Measurements from ENCODE around the gene SGCD.
A peak's percentile ranks its signal among the peaks of the same experiment; 100 is the strongest.

The SGCD gene

DNA sequence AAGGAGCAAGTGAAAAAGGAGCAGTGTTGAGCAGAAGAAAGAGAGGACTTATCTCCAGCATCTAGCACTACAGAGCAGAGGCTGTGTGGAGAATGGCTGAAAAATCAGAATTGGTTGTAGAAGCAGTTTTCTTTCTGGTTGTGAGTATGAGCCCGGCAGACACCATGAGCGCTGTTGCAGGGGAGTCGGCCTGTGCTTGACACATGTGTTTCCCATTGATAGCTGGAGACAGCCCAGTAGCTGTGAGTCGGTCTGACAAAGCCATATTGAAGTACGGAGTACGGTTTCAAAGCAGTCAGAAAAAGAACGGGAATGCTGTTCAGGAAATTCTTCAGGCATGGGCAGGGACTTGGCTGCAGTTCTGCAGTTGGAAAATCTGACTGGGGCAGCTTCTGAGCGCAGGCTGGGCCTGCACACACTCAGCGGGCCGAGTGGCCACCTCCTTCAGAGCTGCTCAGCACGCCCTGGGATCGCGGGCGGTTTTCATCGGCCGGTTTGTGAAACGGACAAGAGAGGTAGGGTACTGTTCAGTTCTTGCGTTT lies at the start of gene SGCD:
SGCD (plus strand) TSS at position 447 of the 542 bp plus-strand sequence.
- TF ChIP-seq, protein P1, sequence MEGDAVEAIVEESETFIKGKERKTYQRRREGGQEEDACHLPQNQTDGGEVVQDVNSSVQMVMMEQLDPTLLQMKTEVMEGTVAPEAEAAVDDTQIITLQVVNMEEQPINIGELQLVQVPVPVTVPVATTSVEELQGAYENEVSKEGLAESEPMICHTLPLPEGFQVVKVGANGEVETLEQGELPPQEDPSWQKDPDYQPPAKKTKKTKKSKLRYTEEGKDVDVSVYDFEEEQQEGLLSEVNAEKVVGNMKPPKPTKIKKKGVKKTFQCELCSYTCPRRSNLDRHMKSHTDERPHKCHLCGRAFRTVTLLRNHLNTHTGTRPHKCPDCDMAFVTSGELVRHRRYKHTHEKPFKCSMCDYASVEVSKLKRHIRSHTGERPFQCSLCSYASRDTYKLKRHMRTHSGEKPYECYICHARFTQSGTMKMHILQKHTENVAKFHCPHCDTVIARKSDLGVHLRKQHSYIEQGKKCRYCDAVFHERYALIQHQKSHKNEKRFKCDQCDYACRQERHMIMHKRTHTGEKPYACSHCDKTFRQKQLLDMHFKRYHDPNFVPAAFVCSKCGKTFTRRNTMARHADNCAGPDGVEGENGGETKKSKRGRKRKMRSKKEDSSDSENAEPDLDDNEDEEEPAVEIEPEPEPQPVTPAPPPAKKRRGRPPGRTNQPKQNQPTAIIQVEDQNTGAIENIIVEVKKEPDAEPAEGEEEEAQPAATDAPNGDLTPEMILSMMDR (IDR thresholded peaks at IDR 0.05; ENCODE audit: low read depth, low read length) = peak; percentile 40
- peak; percentile 92 for DNase-seq (ENCODE audit: extremely low read depth, low read depth)

DNA sequence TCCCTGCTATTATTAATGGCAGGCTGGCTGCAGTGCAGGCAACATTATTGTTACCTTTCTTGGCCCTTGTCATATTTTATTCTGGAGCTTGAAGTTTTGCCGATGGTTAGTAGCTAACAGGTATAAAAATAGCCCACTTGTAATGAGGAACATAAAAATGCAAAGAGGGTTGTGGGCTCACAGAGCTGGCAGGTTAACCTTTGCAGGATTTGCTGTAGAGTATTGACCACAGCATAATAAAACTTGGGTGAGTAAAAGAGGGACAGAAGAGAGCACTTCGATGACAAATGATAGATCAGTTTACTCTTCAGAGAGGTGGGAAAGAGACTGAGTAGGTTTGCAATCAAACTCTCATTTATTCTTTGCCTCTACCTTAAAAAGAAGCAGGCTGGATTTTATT lies 49.7 kb upstream of the SGCD start:
- no peak for DNase-seq (ENCODE audit: extremely low read depth, low read depth)

DNA sequence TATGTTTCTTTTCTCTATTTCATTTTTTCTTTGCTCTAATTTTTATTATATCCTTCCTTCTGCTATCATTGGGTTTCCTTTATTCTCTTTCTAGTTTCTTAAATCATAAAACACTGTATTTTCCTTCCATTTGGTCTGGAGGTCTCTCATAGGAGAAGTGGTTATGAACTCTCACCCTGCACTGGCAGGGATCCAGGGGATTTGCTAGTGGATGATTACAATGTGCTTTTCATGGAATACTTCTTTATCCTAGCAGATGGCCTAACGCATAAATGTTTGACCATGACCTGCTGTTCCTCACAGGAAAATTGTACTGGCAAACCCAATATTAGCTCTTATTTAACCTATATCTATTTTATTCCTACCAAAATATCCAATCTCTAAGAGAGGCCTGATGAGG lies 31.5 kb upstream of the SGCD start:
- DNase-seq (ENCODE audit: extremely low read depth, low read depth) = no peak
- TF ChIP-seq, protein P1 (IDR thresholded peaks at IDR 0.05; ENCODE audit: low read depth, low read length) = no peak

More for the DNA sequence above, 49.7 kb upstream of the SGCD start:
- TF ChIP-seq, protein P1 (IDR thresholded peaks at IDR 0.05; ENCODE audit: low read depth, low read length) = no peak

DNA sequence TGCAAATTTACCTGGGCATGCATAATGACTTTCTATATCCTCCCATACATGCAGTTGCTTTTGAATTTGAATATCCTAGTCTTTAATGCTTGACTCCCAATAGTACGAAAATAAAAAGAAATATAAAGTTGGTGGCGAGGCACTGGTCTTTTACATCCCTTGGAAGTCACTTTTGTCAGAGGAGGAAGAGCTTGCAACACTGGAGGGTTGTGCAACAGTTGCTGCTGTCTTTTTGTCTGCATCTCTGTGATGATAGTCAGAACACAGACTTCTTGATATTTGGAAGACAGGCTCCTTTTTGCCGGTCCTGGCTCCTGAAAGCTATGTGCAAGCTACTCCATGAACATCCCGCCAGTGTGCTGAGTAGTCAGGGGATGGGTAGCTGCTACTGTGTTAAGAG lies 16.8 kb upstream of the SGCD start:
- no peak for DNase-seq (ENCODE audit: extremely low read depth, low read depth)
- TF ChIP-seq, protein P1 (IDR thresholded peaks at IDR 0.05; ENCODE audit: low read depth, low read length) = no peak

DNA sequence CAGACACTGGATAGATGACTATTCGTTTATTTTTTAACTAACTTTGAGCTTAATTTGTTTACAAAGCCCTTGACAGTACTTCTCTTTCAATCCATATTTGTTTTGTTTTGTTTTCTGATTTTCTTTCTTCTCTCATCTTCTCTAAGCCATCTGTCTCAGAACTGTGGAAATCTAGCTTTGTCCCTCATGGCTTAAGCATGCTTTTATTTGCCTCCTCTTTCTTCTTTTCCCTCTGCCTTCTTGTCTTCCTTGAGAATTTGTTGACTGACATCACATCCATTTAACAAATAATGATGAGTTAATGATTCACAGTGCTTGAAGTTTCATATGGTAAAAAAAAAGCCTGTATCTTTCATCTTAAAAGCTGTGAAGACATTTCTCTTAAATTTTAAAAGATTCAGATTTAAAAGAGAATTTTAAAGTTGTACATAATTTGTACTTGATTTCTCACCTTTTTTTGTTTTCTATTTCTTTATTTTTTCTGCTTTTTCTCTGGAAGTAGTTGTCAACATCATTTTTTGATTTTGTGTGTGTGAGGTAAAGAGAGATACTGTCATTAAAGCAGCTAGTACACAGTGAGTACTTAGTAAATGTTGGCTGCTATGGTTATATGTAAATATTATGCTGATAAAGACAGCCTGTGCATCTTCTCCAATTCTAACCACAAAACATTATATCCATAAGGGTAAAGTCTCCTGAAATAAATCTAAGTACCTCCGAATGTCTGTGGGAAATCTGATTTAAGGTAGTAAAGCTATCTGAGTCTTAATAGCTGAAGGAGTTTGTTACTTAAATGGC lies 13.9 kb upstream of the SGCD start:
- TF ChIP-seq, protein P1 (IDR thresholded peaks at IDR 0.05; ENCODE audit: low read depth, low read length) = no peak
- no peak for DNase-seq (ENCODE audit: extremely low read depth, low read depth)

DNA sequence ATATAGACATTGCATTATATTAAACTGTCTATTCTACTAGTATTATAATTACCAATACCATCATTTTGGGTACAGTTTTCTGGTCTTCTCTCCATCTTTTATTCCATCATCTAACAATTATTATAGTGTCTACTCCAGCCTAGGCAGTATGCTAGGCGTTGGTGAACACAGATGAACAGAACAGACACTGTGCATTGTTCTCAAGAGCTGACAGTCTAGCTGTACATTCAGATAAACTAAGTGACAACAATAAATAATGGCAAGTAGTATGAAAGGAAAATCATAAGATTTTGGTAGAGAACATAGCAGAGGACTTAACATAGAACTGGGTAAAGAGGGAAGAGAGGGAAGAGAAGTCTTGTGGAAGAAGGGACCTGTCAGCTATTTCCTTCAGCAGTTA lies 12.5 kb upstream of the SGCD start:
- DNase-seq (ENCODE audit: extremely low read depth, low read depth) = no peak

DNA sequence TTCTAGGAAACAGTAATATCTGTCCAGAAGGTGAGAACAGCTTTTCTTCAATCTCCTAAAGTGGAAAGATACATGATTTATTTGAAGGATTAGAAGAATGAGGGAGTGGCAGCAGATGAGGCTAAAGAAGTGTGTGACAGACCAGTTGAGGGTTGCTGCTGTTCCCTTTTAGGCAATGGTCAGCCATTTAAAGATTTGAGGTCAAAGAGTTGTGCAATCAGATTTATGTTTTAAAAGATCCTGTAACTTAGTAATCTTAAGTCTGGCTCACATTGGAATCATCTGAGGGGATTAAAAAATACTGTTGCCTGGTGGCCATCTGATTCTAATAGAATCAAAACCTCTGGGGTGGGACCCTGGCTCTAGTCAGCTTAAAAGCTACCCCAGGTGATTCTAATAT lies 4.3 kb upstream of the SGCD start:
- DNase-seq (ENCODE audit: extremely low read depth, low read depth) = no peak
- TF ChIP-seq, protein P1 (IDR thresholded peaks at IDR 0.05; ENCODE audit: low read depth, low read length) = no peak

More for the DNA sequence above, 12.5 kb upstream of the SGCD start:
- TF ChIP-seq, protein P1 (IDR thresholded peaks at IDR 0.05; ENCODE audit: low read depth, low read length) = no peak
